Measurements from ENCODE around the gene ZNF33A. TPM values are rescaled to one million over a fixed set of nuclear protein-coding genes. Genes with fewer than 3 reads are reported as not detected.
"Not testable (repeated sequence)": the region's sequence is repeated elsewhere in the genome, so short reads cannot be mapped to it uniquely, and the experiment has no call there.

The ZNF33A gene
- 13.0 TPM for total RNA-seq

- ATAC-seq, result peak; percentile 96
These were observed at the start of gene ZNF33A for GRCh38 chr10:38010119-38010903. ZNF33A (plus strand) TSS chr10:38010675; CDS start chr10:38012342, 1,667 bp downstream.

- ATAC-seq, result no peak
These were observed 45.5 kb upstream of the ZNF33A start for GRCh38 chr10:37965006-37965405.

GRCh38 chr10:37972396-37972795 lies 38.1 kb upstream of the ZNF33A start:
- ATAC-seq, result no peak

DNA sequence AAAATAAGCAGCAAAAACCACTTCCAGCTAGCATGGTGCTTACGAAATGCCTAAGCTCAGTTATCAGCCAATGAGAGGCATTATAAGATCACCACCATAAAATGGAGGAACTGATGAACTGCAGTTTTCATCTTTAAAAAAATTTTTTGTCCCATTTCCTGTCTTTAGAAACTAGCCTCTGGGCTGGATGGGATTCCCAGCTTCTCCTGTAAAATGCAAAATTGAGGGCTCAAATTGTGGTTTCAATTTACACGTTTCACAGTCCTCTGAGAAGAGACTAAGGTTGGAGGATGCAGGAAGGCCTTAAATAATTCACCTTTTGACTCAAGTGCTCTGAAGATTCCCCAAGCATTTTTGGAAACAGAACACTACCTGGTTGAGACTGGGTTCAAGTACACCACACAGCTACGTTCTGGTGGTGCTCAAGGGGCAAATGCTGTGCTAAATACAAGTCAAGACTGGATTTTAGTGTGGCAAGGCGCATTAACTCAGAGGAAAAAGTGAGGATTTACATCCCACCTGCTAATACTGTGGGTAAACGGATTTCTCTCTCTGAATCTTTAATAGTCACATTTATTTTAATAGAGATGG lies 35.0 kb upstream of the ZNF33A start:
- no peak for ATAC-seq

DNA sequence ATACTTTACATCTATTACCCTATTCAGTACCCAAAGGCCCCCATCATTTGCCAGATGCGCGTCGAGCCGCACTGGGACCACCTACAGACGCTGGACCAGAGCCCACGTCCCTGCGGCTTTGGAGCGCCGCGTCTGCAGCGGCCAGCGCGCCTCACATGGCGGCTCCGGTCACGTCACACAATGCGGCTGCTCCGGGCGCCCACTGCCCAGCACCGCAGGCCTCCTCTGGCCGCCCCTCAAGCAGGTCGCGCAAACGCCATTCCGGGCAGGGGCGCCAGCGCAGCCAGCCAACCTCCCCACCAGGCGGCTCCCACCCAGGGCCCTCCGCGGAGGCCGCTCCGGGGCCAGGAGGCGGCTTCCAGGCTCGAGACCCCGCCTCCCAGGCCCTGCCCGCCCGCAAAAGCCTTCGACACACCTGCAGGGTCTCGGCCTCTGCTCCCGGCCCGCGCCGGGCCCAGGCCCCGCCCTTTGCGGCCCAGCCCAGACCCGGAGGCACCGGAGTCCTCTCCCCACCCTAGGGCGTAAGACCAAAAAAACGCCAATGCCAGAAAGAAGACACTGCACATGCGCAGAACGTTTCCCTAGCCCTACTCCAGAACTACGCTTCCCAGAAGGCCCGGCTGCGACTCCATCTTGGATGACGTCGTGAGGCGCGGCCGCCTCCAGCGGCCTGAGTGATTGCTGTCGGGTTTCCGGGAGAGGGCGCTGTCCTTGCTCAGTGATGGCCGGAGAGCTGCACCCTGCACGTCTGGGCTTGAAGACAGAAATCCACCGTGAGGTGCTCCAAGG lies 34.2 kb upstream of the ZNF33A start, which contains the start of gene ZNF25:
Gene ZNF25 (minus strand): TSS at position 557 of the 789 bp plus-strand sequence. CDS start 4,925 bp downstream, outside the sequence.
- peak; percentile 100 for ATAC-seq

- ATAC-seq, result no peak
These were observed 33.6 kb upstream of the ZNF33A start for GRCh38 chr10:37976880-37977203.

DNA sequence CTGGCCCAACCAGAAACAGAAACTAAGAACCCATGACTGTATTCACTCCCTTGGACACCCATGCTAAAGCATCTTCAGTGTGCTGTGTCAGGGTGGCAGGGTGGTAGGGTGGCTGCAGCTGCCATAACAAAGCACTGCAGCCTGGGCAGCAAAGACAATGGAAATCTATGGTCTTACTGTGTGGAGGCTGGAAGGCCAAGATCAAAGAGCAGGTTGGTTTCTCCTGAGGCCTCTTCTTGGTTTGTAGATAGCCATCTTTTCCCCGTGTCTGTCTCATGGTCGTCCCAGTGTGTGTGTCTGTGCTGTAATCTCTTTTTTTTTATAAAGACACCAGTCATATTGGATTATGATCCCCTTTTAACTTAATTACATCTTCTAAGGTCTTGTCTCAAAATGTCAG lies 18.8 kb upstream of the ZNF33A start:
- ATAC-seq, result no peak

DNA sequence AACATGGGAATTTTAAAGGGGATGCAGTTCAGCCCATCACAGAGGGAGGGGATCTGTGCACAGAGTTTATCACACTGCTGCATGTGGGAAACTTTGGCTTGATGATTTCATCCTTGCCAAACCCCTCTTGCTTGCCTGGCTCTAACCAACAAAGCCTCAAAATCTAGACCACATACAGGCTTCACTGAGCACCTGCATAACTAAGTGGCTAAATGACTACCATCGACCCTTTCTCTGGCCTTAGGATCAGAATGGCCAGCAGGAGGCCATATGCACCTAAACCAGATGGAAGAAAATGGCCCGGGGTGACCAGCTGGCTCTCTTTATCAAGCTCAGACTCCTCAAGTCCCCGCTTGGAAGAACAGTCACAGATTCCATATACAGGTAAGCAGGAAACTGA lies 18.4 kb upstream of the ZNF33A start:
- no peak for ATAC-seq

DNA sequence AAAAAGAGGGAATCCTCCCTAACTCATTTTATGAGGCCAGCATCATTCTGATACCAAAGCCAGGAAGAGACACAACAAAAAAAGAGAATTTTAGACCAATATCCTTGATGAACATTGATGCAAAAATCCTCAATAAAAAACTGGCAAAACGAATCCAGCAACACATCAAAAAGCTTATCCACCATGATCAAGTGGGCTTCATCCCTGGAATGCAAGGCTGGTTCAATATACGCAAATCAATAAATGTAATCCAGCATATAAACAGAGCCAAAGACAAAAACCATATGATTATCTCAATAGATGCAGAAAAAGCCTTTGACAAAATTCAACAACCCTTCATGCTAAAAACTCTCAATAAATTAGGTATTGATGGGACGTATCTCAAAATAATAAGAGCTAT lies 11.6 kb upstream of the ZNF33A start:
- ATAC-seq, result not testable (repeated sequence)

GRCh38 chr10:38000474-38000873 lies 10.0 kb upstream of the ZNF33A start:
- ATAC-seq, result not testable (repeated sequence)

- ATAC-seq, result no peak
These were observed 7.4 kb upstream of the ZNF33A start for GRCh38 chr10:38003026-38003425.

- ATAC-seq, result no peak
These were observed 6.9 kb upstream of the ZNF33A start for GRCh38 chr10:38003588-38003987.

- ATAC-seq, result no peak
These were observed 2.9 kb upstream of the ZNF33A start for GRCh38 chr10:38007551-38007950.

DNA sequence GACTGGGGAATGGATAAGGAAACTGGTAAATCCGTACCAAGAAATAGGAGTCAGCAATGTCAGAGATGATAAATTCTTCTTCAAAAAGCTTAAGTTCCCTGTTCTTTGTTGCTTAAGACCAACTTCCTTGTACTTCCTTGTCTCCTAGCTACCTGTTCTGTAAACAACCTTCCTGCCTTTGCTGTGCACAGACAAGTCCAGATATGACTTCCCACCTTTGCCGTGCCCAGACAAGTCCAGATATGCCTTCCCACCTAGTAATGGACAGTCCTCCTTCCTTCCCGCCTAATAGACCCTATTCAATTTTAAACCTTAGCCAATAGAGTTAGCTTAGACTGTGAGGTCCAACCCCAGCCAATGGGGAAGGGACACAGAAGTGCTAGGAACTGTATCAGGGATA lies 2.5 kb upstream of the ZNF33A start:
- peak; percentile 27 for ATAC-seq

GRCh38 chr10:38016354-38016753 lies 5.9 kb downstream of the ZNF33A start:
- ATAC-seq, result no peak

DNA sequence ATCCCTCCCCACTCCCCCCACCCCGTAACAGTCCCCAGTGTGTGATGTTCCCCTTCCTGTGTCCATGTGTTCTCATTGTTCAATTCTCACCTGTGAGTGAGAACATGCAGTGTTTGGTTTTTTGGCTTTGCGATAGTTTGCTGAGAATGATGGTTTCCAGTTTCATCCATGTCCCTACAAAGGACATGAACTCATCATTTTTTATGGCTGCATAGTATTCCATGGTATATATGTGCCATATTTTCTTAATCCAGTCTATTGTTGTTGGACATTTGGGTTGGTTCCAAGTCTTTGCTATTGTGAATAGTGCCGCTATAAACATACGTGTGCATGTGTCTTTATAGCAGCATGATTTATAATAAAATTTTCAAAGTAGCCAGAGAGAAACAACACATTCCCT lies 8.6 kb downstream of the ZNF33A start:
- ATAC-seq, result not testable (repeated sequence)

- no peak for ATAC-seq
These were observed 14.8 kb downstream of the ZNF33A start for GRCh38 chr10:38025283-38025682.

DNA sequence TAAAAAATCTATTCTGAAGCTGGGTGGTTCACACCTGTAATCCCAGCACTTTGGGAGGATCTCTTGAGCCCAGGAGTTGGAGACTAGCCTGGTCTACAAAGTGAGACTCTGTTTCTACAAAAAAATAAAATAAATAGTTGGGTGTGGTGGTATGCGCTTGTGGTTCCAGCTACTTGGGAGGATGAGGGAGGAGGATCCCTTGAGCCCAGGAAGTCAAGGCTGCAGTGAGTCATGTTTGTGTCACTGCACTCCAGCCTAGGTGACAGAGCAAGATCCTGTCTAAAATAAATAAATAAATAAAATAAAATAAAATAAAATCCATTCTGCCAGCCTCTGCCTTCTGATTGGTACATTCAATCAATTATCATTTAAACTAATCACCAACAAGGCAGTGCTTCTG lies 17.5 kb downstream of the ZNF33A start:
- ATAC-seq, result no peak

GRCh38 chr10:38032886-38033285 lies 22.4 kb downstream of the ZNF33A start:
- ATAC-seq, result no peak

GRCh38 chr10:38038107-38038931 lies 27.8 kb downstream of the ZNF33A start:
- no peak for ATAC-seq

GRCh38 chr10:38038932-38039245 lies 28.4 kb downstream of the ZNF33A start:
- ATAC-seq, result no peak

- ATAC-seq, result no peak
These were observed 33.0 kb downstream of the ZNF33A start for GRCh38 chr10:38043516-38043915.

DNA sequence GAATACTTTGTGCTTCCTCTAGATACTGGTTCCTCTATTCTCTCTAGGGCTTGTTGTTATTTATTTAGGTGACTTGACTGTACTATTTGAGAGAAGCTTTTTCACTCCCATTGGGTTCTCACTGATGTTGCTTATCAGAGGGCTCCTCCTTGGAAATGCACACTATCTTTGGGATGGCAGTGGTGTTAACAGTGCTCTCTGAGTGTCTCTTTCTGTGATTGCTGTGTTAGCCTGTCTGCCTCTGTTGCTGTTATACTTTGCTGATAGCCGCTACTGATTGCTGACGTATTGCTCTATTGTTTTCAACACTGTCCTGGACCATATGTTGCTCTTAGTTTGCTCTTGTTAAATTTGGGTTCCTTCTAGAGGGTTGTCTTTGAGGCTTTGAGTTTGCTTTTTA lies 34.7 kb downstream of the ZNF33A start:
- no peak for ATAC-seq
